RPMI7951 (cell line): ENCODE measurements around the gene CYFIP1. TPM values are rescaled to one million over a fixed set of nuclear protein-coding genes. Genes with fewer than 3 reads are reported as not detected.

Source experiments
- DNase-seq: peaks from one replicate; pipeline ENCODE4 v3.0.0-alpha.2; 2012; ENCODE audit warnings: low read depth
- total RNA-seq: library from RNA; depleted of rRNA; stranded (reverse); fragments of >200 nt; shearing (Covaris generic); gene quantifications from 2 replicates; pipeline ENCODE4 v1.2.3, GENCODE V29; 2014

CYFIP1 gene
- total RNA-seq, 1 experiment from 2014 or later, result 89.6 TPM

DNA sequence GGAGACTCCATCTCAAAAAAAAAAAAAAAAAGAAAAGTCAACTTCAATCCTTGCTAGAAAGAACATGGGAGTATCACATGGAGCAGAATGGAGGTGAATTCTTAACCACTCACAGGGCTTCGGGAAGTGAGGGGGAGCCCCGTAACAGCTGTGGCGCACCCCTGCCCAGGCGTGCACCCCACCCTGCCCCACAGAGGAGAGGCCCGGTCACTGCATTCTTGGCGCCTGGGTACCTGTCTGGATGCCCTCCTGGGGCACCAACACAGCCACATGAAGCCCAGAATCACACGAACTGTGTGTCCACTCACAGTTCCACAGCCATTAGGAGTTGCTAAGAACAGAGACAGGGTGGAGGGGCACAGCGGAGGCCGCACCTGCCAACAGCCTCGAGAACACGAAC lies 89.9 kb downstream of the CYFIP1 start:
- DNase-seq, result no peak

DNA sequence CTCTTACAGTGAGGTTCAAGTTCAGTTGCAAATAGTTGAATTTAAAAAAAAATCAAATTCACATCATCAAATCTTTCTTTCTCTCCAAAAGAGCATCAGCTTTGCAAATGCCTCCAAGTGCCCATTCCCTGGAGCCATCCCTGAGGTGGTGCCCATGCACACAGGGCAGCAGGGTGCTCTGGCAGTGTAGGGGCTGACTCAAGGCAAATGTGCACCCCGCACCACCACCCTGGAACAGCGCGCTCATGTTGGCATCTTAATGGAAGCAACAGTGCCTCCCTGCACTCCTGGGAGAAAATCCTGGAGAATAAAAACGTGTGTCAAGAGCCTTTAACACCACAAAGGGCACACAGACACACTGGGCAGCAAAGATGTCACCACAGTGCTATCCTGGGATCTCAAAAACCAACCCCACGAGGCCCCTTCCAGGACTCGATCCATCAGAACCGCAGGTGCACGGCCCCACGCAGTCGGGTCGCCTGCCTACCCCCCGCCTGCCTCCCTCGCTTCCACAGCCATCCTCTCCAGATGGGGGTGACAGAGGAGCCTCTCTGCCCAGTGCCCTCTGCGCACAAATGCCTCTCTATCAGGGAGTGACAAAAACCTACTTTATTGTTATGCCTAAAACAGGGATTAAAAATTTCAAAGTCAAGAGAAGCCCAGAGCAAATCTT lies 90.9 kb downstream of the CYFIP1 start:
- no peak for DNase-seq

DNA sequence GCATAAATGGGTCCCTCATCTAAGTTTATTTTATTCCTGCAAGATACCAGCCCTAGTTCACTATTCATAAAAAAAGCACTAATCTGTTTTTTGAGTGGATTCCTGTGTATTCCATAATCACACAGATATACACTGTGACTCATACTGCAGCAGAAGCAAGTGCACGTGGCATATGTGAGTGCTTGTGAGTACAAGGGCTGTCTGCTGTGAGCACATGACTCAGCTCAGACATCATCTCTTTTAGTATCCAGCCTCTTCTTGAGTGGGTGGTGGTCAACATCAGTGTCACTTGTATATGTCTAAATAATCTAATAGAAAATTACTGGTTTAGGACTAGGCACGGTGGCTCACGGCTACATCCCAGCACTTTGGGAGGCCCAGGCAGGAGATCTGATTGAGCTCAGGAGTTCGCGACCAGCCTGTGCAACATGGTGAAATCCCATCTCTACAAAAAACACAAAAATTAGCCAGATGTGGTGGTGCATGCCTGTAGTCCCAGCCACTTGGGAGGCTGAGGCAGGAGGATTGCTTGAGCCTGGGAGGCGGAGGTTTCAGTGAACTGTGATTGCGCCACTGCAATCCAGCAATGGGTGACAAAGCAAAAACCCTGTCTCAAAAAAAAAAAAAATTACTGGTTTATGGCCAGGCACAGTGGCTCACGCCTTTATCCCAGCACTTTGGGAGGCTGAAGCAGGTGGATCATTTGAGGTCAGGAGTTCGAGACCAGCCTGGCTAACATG lies 91.9 kb downstream of the CYFIP1 start:
- DNase-seq, result peak; percentile 93

DNA sequence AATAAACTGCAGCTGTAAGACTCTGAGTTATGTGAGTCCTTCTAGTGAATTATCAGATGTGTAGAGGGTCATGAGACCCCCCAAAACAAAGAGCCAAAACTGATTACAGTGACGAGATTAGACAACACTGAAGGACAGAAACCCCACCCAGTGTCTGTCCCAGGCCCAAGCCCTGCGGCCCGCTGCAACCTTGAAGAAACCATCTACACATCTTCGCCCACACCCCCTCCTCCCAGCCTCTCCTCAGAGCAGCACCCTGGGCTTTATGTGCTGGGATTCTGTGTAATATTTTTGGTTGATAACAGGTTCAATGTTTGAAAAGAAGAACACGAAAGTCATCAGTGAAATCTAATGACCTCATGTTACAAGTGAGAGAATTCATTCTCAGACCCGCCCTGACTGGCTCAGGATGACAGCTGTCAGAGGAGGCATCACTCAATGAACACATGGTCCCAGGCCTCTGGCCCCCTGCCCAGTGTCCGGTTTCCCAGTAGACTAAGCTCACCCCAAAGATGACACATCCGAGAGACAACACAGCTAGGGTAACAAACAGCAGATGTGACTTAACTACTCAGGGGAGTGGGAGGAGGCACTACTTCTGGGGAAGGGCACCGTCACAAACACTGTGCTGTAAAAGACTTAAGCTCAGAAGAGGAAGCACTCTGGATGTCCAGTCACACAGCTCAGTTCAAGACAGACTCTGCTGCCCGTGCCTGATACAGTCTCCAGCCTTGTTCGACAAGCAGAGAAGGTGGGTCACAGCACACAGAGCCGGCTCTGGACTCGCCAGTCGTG lies 92.8 kb downstream of the CYFIP1 start:
- peak; percentile 93 for DNase-seq

DNA sequence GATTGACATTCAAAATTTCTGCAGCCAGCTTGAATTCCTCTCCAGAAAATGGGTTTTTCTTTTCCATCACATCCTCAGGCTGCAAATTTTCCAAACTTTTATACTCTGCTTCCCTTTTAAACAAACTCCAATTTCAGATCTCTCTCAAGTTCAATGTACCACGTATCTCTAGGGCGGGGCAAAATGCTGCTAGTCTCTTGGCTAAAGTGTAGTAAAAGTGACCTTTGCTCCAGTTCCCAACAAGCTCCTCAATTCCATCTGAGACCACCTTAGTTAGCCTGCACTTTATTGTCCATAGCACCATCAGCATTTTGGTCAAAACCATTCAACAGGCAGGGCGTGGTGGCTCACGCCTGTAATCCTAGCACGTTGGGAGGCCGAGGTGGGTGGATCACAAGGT lies 95.0 kb downstream of the CYFIP1 start:
- DNase-seq, result no peak

DNA sequence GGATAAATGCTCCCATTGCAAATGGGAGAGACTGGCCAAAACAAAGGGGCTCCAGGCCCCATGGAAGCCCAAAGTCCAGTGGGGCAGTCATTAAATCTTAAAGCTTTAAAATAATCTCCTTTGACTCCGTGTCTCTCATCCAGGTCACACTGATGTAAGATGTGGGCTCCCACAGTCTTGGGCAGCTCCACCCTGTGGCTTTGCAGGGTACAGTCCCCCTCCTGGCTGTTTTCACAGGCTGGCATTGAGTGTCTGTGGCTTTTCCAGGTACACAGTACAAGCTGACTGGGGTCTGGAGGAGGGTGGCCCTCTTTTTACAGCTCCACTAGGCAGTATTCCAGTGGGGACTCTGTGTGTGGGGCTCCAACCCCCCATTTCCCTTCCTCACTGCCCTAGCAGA lies 95.8 kb downstream of the CYFIP1 start:
- no peak for DNase-seq

DNA sequence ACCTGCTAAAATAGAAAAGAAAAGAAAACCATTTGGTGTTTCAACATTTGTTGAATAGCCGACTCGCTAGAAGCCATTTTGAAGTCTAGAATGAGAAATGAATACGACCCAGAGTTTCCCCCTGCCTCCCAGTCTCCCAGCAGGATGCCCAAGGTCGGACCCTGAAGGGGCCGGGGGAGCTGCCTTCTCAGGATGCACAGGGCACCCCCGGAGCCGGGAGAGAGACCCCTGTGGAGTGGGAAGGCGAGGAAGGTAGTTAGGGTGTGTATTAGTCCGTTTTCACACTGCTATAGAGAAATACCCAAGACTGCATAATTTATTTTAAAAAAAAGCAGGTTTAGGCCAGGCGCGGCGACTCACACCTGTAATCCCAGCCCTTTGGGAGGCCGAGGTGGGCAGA lies 97.0 kb downstream of the CYFIP1 start:
- DNase-seq, result no peak

DNA sequence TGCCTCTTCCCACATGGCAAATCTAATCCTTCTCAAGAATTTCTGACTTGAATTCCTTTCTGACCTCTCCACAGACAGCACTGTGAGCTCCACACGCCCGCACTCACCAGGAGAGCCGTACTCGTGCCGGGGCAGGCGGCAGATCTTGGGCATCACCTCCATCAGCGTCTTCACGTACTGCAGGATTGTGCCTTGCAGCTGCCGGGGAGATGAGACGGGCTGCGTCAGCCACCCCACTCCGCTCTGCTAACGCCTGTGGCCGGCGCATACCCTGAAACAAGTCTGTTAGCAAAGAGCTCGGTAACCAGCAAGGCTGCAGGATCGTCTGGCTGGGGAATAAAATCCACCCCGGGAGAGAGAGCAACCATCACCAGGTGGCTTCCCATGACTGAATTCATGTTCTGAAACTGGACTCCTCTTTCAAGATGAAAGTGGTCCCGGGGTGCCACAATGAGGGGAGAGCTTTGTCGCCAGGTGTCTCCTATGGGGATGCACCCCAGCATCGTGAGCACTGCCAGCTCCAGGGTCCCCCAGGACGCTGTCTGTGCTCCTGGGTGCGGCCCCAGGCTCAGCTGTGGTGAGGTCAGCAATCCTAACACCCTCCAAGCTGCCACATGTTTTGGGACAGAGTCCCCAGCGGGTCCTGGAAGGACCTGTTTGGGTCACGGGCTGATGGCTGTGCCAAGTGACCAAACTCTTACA lies 98.3 kb downstream of the CYFIP1 start:
- DNase-seq, result no peak

DNA sequence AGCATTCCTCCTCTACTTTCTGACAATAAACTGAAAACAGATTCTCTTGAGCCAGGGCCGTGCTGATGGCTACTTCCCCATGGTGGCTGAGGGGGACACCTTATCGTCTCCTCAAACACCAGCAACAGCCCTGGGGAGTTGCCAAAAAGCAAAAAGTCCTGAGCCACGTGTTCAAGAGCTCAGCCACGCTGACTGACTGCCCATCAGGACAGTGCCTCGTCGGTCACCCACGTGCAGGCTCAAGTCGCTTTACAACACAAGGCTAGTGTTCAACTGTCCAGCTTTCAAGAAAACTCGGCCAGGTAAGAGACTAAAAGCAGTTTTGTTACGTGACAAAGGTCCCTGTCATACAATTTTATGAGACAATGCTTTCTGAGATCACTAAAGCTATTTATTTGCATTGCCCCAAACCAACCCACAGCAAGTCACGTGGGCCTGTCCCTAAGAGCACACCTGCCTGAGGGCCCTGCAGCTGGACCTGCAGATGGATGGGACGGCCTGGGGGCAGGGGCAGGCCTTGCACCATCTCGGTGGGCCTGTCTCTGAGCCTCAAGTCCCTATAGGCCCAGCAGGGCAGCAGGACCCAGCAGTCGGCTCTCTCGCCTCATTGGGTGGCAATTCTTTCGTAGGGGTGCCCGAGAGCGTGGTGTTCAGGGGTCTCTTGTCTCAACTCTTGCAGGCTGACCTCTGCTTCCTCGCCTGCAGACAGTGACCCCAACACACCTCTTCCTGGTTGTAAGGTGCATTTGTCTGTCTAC lies 99.0 kb downstream of the CYFIP1 start:
- DNase-seq, result no peak

DNA sequence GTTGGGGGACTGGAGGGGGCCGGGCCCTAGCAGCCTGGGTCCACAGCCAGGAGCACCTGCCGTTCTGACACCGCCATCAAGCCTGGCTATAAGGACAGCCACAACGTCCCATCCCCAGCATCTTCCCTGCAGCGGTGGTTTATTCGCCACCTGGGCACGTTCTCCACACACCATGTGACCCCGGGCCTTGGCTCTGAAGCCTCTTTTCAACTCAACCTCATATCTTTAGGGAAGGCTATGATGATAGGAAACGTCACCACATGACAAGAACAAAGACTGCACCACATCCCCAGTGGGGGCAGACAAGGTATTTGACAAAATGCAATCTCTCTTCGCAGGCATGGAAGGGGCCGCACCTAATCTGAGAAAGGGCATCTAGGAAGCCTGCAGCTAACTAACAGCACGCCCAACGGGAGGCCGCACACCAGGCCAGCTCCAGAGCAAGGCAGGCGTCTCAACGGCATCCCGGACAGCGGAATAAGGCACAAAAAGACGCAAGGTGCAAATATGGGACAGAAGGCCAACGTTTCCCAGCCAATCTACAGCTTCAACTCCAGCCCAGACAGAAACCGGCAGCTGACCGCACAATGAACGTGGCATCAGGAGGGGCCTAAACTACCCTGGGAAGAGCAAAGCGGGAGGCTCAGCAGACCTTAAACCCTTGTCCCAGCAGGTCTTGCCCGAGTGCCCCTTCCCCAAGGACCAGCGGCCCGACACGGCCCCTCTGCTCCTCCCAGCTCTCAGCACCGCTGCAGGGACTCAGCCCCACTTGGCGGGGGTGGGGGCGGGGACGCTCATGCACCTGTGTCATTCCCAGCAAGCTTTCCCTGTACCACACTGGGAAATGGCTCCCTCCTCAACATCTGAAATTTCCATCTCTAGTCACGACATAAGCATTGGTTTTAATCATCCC lies 99.8 kb downstream of the CYFIP1 start:
- DNase-seq, result no peak

DNA sequence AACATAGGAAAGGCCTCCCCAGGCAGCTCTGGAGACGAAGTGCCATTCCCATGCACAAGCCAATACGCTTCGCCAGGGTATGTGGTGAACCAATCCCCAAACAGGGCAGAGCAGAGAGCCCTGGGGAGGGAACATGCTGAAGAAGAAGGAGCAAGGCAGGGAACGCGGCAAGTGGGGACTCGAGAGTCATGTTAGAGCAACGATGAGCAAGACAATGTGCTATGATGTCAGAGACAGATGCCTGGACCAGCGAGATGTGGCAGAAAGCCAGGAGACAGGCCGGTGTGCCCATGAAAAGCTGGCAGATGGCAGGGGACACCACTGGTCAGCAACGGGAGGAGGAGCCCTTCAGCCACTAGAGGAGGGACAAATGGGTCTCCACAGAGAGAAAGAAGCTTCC lies 102.1 kb downstream of the CYFIP1 start:
- DNase-seq, result peak; percentile 12

DNA sequence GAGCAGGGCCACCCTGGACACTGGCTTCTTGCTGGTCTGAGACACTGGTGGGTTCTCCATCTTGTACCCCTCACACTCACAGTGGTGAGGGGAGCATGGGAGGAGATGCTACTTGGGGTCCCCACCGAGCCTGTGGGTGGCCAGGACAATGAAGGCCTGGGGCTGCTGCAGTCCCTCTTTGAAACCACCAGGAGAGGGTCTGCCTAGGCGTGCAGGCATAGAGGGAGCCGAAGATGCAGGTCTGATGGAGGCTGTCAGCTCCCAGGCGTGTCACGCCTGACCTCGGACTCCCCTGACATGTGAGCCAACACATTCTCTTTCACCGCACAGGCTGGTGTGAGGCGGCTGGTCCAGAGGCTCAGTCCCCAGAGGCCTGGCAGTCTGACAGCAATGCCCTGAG lies 102.6 kb downstream of the CYFIP1 start:
- DNase-seq, result no peak

DNA sequence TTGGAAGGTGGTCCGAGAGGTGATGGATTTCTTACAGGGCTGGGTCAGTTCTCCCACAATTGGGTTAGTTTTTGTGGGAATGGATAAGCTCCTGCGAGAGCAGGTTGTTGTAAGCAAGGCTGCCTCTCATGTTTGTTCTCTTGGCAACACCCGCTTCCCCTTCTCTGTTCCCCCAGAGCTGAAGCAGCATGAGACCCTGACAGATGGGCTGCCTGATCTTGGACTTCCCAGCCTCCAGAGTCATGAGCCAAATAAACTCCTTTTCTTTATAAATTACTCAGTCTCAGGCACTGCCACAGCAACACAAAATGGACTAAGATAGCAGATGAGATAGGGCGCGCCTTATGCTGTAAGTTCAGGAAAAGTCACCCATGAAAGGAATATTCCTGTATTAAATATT lies 103.1 kb downstream of the CYFIP1 start:
- no peak for DNase-seq

DNA sequence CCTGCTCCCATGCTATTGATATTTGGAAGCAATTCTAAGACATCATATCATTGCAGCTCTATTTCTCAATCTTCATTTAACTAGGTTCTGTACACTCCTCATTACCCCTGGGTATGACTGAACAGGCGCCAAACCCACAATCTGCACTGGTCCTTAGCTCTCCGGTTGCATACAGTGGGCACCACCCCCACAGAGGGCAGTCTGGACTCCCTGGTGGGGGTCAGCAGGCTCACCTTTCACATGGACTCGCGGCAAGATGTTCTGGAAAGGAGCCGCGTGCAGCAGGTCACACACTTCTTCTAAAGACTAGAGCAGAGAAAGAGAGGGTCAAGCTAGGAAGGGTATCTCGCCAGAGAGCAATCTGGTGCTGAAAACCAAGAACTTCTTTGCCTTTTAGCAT lies 105.2 kb downstream of the CYFIP1 start:
- DNase-seq, result no peak

DNA sequence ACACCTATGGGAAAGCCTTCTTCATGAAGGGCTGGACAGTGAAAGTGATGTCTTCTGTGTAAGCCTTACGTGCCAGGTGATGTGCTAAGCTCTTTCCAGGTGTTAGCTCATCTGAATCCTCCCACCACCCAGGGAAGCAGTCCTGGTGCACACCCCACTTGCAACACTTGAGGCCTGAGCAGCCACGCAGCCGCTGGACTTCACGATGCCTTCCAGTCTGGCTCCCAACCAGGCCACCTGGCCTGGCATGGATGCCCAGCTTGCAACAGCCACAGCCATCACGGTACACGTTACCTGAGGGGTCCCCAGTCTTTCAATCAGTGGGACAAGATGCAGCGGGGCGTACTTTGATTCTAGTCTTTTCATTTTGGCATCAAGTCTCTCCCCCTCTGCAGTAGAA lies 105.9 kb downstream of the CYFIP1 start:
- no peak for DNase-seq

DNA sequence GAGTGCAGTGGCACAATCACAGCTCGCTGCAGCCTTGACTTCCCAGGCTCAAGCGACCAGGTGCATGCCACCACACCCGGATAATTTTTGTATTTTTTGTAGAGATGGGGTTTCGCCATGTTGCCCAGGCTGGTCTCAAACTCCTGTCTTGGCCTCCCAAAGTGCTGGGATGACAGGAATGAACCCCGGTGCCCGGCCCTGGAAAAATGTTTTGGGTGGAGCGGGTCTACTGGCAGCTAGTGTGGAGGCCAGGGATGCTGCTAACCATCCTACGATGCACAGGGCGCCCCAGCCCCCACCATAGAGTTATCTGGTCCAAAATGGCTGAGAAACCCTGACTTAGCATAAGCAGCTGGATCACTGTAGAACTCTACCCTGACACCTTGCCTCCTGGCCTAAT lies 106.3 kb downstream of the CYFIP1 start:
- DNase-seq, result no peak

DNA sequence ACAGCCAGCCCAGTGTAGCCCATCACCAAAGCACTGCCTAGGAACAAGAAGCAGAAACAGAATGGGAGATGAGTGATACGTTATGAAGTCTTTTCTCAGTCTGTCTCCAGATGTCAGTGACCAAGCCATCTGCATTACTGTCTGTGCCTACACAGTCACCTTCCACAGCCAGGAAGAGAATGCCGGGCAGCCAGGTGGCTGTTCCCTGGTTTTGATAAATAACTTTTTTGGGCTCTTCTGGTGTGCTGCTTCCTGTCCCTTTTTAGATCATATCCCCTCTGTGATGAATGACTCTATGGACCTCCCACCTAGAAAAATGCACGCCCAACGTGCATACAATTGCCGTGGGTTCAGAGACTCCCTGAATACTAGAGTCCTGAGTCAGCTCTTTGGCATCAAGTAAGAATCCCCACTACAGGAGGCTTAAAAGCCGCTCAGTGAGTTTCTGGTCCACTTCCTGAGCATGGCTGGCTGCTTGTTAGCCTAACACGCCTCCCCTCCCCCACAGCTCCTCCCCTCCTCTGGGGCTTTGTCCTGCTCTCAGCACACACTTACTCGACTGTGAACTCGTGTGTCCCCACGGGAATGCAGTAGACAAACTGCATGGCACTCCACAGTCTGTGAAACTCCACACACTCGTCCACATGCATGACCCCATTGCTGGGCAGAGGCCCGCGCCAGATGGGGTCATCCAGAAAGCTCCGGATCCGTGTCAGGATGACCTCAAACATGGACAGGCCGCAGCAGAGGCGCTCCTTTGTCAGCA lies 107.0 kb downstream of the CYFIP1 start:
- peak; percentile 8 for DNase-seq

DNA sequence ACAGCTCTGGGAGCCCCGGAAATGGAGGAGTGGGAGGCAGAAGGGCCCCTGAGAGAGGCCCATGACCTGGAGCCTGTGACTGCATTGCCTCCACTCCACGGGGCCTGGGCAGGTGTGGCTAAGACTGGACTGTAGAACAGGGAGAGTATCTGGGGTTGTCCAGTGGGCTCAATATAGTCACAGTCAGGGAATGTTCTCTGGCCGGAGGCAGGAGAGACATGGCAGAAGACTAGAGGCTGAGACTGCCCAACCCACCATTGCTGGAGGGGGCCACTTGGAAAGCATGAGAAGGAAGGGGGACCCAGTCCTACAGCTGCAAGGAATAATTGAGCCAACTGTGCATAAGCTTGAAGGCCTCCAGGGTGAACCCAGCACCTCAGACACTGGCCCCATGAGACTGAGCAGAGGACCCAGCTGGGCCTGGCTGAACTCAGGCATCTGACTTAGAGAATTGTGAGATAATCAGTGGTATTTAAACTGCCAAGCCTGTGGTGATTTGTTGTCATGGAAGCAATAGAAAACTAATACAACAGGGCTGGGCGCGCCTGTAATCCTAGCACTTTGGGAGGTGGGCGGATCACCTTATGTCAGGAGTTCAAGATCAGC lies 108.6 kb downstream of the CYFIP1 start:
- no peak for DNase-seq

DNA sequence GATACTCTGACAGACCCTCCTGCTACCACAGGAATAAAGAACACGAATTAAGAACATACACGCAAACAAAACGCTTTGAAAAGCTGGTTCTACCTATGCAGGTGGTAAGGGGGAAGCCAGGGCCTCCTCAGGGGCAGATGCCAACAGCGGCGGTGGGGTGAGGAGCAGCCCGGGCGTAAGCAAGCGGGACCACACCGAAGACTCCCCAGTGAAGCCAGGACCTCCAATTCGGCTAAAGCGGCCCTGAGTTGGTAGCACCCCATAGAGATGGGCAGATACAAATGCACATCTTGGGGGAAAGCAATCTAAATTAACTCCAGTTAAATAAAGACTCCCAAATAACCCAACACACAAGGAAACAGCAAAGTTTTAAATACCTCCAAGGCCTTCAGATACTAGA lies 109.3 kb downstream of the CYFIP1 start:
- no peak for DNase-seq
